Uterus (tissue), 2 donors: ENCODE data around the gene MRC2.

Experiments used
- CTCF ChIP-seq, 4 experiments: fragments of 200-600 bp in 2 of 4; fragments of 450-650 bp in 2 of 4; sonication (generic) in 2 of 4; IDR thresholded peaks; one replicate each; pipeline ENCODE4 v1.5.1; 2016 to 2019; ENCODE audit warnings: antibody characterized with exemption in 4 of 4, mild to moderate bottlenecking in 2 of 4, moderate library complexity in 1 of 4
- POLR2A ChIP-seq, 2 donors: fragments of 450-650 bp; IDR thresholded peaks; one replicate each; pipeline ENCODE4 v1.6.1; 2016; ENCODE audit warnings: antibody characterized with exemption in 2 of 2, mild to moderate bottlenecking in 1 of 2, moderate library complexity in 1 of 2

DNA sequence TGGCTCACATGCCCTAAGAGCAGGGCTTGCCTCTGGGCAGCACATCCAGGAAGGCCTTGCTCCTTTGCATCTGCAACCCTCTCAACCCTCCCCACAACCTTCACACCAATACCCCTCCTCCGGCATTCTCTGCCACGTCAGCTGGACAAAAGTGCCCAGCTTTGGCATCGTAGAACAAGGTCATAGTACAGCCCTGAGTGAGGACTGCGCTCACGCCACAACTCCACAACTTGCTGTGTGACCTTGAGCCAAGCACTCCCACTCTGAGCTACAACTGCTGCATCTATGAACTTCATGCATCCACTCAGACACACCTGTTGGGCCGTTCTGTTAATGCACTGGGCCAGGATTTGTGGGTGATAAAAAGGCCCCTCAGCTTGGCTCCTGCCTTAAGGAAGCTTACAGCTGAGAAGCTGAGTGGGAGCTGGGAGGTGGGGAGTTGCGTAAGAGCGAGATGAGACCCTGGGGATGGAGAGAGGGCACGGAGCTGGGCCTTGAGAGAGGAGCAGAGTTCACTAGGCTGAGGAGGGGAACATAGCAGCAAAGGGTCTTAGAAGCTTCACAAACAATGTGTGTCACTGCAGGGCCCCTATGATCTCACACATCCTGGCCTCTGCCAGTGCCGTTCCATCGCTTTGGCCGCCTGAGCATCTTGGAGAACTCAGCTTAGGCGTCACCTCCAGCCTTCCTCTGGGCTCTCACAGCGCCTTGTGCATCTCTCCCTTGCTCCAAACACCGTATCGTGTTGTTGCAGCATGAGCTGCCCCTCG, 8.6 kb upstream of the MRC2 start:
- no peak for TF ChIP-seq POLR2A (IDR thresholded peaks at IDR 0.05)
- no peak for TF ChIP-seq CTCF (IDR thresholded peaks at IDR 0.05)
